Right forelimb (tissue), 1 donor: ENCODE results near the gene IGFBP2.
"Not testable (repeated sequence)": the region's sequence is repeated elsewhere in the genome, so short reads cannot be mapped to it uniquely, and the experiment has no call there.

Experiments
- DNase-seq: peaks from one replicate; pipeline ENCODE4 v3.0.0-alpha.2; 2018

IGFBP2 gene

DNA sequence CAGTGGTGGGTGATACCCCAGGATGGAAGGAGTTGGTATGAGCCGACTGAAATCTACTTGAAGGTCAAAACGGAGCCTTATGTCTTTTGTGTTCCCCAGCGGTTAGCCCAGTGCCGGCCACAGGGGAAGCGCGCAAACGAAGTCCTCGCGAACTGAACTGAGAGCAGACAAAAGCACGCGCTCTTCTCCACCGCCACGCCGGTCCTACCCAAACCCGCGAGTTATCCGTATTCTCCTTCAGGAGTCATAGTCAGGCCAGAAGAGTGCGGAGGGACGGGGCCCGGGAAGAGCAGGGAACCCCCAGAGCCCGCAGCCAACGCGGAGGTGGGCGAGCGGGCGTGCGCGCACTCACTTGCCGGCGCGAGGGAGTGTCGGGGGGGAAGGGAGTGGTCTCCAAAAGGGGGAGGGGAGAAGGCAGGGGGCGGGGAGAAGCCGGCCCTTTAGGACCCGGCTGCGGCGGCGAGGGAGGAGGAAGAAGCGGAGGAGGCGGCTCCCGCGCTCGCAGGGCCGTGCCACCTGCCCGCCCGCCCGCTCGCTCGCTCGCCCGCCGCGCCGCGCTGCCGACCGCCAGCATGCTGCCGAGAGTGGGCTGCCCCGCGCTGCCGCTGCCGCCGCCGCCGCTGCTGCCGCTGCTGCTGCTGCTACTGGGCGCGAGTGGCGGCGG is at the start of gene IGFBP2:
Gene IGFBP2 (plus strand): TSS at position 469 of the 664 bp plus-strand sequence. CDS start 104 bp downstream, at position 573.
- peak; percentile 85 for DNase-seq

- DNase-seq: no peak
Observed at GRCh38 chr2:216583606-216584005, 49.6 kb upstream of the IGFBP2 start.

DNA sequence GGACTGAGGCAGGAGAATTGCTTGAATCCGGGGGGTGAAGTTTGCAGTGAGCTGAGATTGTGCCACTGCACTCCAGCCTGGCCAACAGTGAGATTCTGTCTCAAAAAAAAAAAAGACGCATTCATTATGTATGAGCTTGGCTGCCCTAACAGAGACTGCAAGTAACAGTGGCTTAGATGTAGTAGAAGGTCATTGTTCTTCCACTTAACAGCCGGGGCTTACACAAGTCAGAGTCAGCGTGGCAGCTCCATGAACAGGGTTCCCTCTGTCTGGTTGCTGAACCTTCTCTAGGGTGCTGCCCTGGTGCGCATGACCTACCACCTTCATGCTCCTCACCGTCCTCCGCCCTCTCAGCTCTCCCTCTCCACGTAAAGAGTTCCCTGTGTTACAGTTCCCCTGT is 49.1 kb upstream of the IGFBP2 start:
- no peak for DNase-seq

- no peak for DNase-seq
Observed at GRCh38 chr2:216585441-216585840, 47.8 kb upstream of the IGFBP2 start.

- no peak for DNase-seq
Observed at GRCh38 chr2:216588861-216589710, 44.1 kb upstream of the IGFBP2 start.

DNA sequence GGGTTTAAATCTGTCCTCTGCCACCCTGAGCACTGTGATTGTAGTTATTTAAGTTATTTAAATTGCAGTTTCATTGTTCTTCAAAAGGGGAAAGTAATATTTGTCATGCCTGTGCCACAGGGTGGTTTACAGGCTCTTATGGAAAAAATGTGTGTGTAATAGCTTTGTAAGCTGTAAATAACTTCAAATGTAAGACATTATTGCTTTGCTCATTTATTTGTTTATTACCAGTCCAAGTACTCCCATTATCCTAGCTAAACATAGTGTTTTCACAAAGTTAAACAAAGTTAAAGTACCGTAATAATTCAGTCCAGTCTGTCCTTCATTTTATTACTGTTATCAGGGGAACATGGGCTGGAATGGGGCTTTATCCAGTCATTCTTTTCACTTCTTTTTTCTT is 43.4 kb upstream of the IGFBP2 start:
- DNase-seq: no peak

DNA sequence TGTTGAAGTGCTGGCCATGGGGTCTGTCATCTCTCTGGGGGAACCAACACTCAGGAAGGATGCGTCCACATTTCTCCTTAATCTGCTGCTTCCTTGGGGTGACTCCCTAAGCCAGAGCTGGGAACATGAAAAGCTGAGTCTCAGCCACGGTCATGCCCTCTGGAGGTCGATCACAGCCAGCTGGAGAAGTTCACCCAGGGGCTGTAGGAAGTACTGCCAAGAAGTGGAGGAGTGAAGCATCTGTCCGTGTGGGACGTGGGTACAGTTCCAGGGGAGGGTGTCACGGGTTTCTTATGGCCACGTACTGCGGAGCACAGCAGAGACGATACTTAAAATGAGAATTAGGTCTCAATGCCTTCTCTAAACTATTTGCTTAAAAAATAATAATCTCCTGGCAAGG is 42.4 kb upstream of the IGFBP2 start:
- peak; percentile 58 for DNase-seq

GRCh38 chr2:216591480-216591879 is 41.7 kb upstream of the IGFBP2 start:
- no peak for DNase-seq

GRCh38 chr2:216594081-216594480 is 39.1 kb upstream of the IGFBP2 start:
- no peak for DNase-seq

GRCh38 chr2:216596236-216596979 is 36.8 kb upstream of the IGFBP2 start:
- peak; percentile 52 for DNase-seq

GRCh38 chr2:216596980-216597509 is 36.2 kb upstream of the IGFBP2 start:
- no peak for DNase-seq

GRCh38 chr2:216597825-216598224 is 35.4 kb upstream of the IGFBP2 start:
- DNase-seq: not testable (repeated sequence)

DNA sequence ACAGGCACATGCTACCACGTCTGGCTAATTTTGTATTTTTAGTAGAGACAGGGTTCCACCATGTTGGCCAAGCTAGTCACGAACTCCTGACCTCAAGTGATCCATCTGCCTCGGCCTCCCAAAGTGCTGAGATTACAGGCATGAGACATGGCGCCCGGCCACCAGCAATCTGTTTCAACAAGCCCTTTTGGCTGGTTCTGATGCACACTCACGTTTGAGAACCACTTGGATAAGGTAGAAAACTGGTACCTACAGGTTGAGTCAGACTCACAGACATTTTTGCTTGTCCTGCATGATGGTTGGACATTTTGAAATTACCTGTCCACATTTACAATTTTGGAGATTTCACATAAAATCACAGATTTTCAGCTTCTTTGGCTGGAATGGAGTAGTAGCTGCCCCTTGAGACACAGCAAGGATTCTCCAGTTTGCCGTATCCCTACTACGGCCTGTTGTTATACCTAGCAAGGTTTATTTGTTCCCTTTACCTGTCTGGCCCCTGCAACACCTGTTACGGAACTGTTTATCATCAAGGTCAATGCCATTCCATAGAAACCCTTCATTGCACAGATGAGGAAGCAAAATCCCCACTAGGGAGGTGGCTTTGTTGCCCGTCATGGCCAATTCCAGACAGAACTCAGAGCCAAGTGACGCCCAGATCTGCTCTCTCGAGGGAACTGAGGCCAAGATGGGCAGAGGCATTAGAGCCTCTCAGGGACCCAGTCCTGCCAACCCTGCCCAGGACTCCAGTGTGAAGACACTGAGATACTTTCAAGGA is 31.4 kb upstream of the IGFBP2 start:
- DNase-seq: no peak

DNA sequence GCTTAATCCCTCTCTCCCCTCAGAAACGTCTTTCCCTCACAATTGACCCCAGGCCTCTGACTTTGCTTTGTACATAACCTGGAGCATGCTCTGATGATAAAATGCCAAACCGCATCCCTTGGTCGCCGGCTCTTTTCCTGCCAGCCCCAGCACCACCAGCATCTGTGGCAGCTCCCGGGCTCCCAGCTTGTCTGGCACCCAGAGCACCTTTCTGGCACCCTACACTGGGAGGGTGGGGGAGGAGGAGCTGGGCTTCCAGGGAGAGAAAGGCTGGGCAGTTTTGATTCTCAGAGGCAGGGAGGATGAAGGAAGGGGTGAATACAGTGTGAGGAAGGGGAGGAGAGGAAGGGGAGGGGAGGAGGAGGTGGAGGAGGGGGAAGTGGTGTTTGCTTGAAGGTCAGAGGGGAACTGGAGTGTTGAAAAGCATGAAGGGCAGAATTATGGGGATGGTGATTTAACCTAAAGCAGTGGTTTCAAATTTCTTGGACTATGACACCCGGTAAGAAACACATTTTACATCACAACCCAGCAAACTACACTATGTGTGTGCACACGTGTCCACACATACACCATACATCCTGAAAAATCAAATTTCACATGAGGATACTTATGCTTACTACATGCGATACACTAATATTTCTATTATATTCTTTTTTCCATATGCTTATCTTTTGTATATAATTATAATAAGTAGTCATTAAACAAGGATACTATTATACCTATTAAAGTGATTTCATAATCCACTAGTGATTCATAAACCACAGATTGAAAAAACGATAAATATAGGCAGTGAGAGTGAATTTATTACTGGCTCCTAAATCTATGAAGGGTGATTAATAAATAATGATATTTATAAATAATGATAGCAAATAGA is 30.0 kb upstream of the IGFBP2 start:
- no peak for DNase-seq

- no peak for DNase-seq
Observed at GRCh38 chr2:216603884-216604245, 29.4 kb upstream of the IGFBP2 start.

GRCh38 chr2:216604458-216604857 is 28.8 kb upstream of the IGFBP2 start:
- DNase-seq: no peak

- DNase-seq: no peak
Observed at GRCh38 chr2:216606551-216607276, 26.5 kb upstream of the IGFBP2 start.

- no peak for DNase-seq
Observed at GRCh38 chr2:216607277-216607560, 26.0 kb upstream of the IGFBP2 start.

- DNase-seq: no peak
Observed at GRCh38 chr2:216608525-216608924, 24.7 kb upstream of the IGFBP2 start.

DNA sequence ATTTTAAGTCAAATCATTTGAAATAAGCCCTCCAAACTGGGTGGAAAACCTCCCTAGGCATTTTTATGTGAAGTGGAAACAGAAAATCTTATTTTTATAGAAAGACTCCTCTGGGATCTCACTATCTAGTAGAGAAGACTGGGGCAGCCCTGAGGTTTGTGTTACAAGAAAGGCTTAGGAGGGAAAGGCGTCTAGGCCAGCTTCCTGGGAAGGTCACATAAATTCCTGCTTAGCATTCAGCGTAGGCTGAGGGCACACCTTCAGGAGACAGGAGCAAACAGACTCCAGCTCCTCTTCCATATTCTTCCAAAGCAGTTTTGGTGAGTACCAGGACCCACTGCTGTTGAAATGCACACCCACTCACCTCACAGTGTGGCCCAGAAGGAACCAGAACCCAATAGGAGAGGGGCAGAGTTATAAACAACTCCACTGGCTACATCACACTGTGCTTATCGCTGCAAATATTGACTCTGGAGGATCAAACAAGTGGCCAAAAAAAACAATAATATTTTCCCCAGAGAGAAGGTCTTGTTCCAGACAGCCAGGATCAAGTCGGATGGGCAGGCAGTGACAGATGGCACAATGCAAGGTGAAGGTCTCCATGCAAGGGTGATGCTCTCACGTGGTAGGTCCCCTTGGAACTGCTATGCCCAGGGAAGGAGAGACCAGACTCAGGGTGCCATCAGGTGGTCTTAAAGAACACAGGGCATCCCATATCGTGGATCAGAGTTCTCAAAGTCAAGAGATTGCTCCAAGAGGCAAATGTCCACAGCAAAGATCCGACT is 17.7 kb upstream of the IGFBP2 start:
- no peak for DNase-seq
